D721Med (cell line): ENCODE results near the gene ARHGEF17.

Experiments
- DNase-seq: peaks from one replicate; pipeline ENCODE4 v3.0.0; 2011; ENCODE audit warnings: low spot score; ENCODE audit not compliant: insufficient read length
- FAIRE-seq: peaks from 2 replicates; lab custom pipeline; 2011; peaks lifted over from hg19 to GRCh38; lab: Jason Lieb, UNC
- TF ChIP-seq, protein P1 (sequence below): IDR thresholded peaks from 2 replicates; pipeline ENCODE4 v1.5.1; 2012; ENCODE audit warnings: mild to moderate bottlenecking, control low read depth; ENCODE audit not compliant: insufficient read depth; ENCODE audit errors: missing control alignments

ARHGEF17 gene

DNA sequence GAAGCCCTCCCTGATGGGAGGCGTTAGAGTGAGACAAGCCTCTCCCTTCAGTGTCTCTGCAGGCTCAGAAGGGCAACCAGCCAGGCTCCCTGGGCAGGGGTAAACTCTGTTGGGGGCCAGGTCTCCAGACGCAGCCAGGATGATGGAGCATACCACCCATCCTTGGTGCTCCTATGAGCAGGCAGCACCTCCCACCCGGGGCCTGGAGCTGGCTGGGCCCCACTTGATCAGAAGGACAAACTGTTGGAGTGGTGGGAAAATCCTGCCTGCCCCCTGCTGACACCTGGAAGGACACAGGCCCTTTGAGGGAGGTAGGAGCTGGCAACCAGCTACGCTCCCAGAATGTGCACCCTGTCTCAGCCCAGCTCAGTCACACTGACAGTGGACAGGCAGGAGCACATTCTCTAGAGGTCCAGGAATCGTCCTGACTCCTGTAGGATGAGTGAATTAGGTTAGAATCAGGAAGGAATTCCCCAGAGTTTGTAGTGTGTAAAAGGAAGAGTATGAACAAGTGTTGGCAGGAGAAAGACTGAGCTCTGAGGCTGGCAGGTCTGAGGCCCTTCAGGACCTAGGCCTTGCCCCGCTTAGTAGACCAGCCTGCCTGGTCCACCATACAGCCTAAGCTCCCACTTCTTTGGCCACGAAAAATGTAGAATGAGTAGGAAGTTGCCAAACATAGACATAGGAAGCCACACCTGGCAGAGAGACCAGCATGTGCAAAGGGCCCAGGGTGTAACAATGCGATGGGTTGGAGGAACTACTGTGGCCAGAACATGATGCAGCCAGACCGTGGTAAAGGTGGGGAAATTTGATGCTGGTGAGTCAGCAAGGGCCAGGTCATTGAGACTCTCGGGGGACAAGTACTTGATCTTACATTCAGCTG, 19.1 kb downstream of the ARHGEF17 start:
- TF ChIP-seq, protein P1, sequence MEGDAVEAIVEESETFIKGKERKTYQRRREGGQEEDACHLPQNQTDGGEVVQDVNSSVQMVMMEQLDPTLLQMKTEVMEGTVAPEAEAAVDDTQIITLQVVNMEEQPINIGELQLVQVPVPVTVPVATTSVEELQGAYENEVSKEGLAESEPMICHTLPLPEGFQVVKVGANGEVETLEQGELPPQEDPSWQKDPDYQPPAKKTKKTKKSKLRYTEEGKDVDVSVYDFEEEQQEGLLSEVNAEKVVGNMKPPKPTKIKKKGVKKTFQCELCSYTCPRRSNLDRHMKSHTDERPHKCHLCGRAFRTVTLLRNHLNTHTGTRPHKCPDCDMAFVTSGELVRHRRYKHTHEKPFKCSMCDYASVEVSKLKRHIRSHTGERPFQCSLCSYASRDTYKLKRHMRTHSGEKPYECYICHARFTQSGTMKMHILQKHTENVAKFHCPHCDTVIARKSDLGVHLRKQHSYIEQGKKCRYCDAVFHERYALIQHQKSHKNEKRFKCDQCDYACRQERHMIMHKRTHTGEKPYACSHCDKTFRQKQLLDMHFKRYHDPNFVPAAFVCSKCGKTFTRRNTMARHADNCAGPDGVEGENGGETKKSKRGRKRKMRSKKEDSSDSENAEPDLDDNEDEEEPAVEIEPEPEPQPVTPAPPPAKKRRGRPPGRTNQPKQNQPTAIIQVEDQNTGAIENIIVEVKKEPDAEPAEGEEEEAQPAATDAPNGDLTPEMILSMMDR = no peak
- DNase-seq (no peak), FAIRE-seq (no peak)

DNA sequence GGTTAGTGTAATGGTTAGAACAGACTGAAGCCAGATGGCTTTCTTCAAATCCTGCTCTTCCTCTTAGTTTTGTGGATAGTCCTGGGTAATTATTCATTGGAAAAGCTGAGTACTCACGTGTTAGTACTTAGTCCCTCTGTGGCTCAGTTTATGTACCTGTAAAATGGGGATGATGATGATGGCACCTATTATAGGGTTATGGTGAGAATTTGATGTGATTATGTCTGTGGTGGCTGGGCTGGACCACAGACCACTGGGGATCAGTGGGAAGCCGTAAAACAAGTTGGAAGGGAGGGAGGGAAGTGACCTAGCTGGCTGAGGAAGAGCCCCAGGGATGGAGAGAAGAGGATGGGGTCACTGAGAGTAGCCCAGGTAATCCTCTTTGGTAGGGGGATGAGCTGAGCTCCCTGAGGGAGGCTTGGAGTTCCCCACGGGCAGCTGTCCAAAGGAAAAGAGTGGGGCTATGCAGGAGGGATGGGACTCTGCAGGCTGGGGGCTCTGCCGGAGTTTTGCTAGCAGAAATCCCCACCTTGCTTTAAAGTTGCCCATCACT, 19.8 kb downstream of the ARHGEF17 start:
- DNase-seq (no peak), FAIRE-seq (no peak)
- TF ChIP-seq, protein P1 = no peak

DNA sequence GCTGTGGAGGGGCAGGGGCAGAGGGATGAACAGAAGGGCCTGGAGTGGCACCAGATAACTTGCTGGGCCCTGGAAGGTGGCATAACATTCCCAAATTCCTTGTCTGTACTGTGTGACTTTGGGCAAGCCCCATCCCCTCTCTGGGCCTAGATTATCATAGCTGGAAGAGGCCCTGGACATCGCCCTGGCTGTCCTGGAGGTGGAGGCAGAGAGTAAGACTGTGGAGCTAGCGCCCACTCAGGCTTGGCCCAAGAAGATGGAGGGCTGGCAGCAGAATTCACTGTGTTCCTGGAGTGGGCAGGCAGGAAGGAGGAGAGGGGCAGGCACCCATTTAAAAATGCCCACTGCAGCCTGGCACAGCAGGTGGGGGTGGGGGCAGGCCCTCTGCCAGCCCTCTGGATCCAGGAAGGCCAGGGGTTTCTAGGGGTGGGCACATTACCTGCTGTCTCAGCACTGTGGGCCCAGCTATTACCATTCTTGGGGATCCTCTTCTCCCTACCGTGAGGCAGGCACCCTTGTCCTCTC, 22.6 kb downstream of the ARHGEF17 start:
- DNase-seq (no peak), FAIRE-seq (no peak)
- TF ChIP-seq, protein P1 = no peak

DNA sequence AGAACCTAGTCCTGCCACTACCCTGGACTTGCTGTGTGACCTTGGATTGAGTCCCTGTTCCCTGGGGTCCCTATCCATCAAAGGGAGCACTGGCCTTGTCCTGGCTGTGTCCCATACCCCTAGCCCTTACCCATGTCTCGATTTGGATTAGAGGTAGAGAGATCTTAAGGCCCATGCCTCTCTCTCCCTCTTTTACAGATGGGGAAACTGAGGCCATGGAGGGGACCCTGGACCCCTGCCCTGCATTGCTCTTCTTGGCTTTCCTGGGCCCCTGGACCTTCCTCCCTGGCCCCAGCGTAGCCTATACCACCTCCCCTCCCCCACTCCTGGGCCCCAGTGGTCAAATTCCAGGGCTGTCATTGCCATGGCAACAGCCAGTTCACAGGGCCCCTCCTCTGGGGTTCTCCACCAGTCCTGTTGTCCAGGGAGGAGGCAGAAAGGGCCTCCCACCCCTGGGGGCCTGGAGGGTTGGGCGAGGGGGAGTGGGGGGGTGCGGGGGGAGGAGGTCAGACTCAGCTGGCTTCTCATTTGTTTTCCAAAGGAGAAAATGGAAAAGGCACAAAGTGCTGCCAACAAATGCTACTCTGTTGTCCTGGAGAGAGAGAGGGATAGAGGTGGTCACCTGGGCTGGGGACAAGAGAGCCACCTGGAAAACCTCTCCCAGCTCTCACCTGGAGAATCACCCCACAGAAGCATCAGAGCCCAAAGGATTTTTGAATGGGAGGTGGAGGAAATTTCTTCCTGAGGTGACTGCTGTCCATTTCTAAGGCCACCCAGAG, 23.3 kb downstream of the ARHGEF17 start:
- TF ChIP-seq, protein P1 = no peak
- FAIRE-seq (no peak), DNase-seq (no peak)

- TF ChIP-seq, protein P1 = no peak
- no peak for DNase-seq
- no peak for FAIRE-seq
Measured at GRCh38 chr11:73333173-73333572, 25.1 kb downstream of the ARHGEF17 start.

DNA sequence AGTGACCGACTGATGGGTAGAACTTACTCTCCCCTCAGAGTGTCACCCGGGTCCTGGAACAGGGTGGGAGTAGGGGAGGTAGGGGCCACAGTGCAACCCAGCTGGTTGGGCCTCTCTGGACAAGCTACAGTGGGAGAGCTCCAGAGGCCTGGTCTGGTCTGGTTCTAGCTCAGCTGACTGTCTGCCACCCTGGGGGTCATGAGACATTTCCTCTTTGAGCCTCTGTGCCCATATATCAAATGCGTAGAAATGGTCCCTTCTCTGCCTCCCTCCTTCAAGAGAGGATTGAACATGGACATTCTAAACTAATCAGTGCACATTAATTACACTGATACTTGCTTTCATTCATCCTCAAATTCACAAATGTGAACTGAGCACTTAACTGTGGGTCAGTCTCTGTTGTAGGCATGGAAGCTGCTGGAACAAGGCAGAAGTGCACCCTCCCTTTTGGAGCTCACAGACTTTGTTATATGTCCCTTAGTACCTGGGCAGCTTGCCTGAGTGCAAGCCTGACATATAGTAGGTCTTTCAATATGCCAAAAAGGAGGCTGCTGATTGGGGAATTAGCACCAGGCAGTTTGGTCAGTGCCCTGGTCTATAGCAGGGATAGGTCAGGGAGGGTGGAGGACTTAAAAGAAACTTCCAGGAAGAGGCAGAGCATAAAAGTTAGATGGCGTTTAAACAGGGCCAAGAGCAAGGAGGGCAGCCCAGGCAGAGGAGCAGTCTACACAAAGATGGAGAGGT, 25.7 kb downstream of the ARHGEF17 start:
- DNase-seq = no peak
- TF ChIP-seq, protein P1 = no peak
- no peak for FAIRE-seq
